Measurements from ENCODE around the gene SIX1.

SIX1 gene

DNA sequence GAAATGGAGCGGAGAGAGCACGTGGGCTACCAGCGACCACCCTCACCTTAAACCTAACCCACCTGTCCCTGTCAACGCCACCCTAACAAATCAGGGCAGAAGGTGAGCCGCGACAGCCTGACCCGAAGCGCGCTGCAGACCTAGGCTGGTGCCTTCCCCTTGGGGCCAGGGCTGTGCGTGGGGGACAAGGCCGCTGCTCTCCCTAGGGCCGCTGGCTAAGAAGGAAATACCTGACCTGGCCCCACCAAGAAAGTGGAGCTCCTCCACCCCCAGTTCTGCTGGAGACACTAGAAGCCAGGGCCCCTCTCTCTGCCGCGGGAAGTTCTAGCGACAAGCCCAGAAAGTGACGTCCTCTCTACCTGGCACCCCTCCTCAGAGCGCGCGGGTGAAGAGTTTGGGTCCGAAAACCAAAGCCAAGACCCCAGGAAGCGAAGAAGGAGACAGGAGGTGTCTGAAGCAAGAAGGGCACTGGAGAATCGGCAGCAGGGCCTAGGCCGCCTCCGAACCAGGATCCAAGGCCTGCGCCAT, 7.5 kb downstream of the SIX1 start:
- DNase-seq: no peak

DNA sequence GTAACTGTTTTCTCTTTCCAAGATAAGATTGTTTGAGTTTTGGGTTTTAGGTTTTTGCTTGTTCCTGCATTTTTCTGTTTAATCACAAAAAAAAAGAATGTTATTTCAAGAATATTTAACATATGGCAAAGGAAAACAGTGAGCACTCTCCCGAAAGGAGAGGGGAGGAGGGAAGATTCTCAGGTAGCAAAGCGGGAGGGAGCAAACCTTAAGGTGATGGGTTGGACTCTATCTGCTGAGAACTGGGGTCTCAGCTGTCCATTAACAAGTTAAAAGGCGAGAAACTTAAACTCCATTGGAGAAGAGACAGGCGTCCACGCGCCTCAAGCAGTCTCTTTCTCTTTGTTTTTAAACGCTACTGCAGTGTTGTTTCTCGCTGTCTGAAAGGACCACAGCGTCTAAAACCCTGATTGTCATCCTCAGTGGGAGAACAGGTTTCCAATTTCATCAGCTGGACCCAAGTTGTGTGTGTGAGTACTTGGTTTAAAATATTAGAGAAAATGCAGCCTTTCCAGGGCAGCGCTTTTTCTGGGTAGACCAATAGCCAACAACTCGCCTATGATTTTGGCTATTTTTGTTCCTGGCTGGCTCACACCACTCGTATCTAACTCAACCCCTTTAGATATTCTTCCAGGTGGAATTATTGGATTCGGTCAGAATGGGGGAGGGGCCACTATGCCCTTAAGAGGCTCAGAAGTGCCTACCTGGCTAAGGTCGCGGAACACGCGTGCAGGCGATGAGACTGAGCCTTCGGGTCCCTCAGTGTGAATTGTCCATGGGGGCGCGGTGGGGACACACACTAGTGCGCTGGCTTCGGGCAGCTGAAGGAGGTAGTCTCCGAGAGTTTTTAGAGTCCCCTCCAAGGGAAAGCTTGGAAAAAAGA, 8.2 kb downstream of the SIX1 start:
- DNase-seq: no peak

DNA sequence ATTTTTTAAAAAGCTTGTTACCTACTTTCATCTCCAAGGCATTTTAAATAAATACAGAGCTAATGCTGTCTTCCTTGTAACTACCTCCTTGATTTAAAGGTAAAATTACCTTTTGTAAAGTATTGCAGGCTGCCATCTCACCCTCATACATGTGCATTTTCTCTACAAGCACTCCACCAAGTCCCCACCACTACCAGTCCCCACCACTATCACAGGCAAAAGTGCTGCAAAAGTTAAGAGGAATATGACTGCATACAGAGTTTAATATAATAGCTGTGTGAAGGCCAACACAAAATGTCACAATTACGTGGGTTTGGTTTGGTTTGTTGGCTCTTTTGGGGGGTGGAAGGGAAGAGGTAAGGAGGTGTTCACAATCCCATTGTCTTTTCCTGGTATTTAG, 9.6 kb downstream of the SIX1 start:
- DNase-seq: no peak

DNA sequence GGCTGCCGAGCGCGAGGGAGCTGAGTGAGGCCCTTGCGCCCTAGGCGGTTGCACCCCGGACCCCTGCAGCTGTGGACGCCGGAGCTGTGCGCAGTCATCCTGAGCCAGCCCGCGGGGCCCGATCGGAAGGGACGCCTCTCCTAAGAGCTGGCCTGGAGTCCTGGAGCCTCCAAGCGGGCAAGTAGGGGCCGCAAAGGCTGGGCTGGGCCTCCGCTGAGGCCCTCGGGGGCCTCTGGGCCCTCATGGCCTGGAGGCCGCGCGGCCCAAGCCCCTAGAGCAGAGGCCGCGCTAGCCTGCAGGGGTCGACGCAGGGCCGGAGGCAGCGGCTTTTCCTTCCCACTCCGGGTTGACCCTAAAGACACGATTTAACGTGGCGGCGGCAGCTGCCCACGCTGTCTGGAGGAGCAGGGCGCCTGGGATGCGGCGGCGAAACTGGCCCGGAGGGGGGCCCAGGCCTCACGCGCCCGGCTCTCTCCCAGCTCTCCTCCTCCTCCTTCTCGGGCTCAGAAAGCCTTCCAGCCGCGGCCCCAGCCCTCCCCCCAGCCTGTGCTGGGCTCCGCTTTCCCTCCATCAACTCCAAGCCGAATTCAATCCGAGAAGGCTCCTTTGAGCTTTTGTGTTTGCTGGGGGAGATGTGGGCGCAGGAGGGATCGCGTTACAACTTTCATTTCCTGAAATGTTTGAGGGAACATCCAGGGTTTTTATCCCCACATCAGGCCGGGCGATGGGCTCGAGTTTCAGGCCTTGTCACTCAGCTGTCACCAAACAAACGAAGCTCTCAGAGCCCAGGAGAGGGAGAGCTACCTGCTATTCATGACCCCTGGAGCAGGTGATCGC, 11.6 kb downstream of the SIX1 start:
- no peak for DNase-seq

DNA sequence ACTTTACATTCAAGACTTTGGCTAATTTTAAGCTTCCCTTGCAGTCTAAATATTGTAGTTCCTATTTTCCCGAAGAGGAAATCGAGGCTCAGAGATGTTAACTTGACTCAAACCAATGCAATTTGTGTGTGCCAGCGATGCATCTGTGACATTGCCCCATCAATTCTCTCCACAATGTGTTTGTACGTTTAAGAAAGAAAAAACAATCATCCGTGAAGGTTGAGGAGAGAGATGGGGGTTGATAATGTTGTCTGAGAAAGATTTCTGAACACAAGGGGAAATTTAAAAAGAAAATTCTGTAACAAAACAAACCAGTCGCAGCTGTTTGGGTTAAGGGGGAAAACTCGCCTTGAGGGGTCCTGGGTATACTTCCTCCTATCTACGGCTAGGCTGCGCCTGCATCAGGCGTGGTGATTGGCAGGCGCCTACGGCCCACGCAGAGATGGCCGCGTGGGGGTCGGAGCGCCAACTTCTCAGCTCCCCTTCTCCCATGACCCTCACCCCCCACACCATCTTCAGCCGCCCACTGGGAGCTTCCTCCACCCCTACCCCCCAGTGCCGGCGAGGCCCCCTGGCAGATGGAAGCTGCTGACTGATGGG, 12.3 kb downstream of the SIX1 start:
- DNase-seq: no peak

DNA sequence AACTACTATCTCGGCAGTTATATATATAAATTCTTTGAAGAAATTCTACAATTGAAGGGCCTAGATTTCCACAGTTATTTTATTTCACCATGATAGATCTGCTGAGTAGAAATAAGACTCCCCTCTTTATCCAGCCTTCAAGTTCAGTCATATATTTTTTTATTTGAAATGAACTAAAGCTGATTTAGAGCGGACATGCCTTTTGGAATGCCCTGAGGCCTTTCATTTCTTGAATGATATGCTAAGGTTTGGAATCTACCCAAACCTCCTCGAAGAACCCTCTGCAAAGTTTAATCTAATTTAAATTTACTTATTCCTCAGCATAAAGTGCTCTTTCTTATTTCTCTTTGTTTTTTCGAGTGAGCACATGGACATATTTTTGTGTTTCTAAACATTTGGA, 15.1 kb downstream of the SIX1 start:
- no peak for DNase-seq

DNA sequence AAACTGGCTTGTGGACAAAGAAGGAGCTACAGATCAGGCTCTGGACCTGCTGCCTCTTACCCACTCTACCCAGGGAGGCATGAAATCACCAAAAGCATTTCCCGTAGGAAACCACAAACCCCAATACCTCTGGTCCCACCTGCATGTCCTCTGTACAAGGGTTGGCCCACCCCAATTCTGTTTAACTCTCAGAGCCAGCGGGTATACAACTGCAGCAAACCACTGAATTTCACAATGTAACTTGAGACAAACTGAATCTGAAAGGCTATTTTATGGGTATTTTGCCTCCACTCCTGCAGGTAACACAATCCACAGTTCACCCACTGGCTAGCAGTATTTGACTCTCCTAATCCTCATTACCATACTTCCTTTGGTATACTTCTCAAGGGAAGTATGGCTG, 16.5 kb downstream of the SIX1 start:
- no peak for DNase-seq

DNA sequence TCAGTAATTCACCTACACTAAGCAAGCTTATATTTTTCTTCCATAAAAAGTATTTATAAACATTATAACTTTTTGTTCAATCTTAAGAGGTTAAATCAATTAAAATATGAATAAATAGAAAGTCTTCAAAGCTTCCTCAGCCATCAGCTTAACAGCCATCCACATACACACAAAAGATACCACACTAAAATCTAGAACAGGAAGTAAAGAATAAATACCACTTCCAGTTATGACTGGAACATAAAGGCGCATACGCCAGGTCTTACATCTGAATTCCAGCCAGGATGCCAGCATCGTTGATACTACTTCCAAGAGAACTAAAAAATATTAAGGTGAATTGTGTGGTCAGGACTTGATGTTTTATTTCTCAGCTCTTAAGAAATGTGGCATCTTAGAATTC, 17.0 kb downstream of the SIX1 start:
- no peak for DNase-seq

DNA sequence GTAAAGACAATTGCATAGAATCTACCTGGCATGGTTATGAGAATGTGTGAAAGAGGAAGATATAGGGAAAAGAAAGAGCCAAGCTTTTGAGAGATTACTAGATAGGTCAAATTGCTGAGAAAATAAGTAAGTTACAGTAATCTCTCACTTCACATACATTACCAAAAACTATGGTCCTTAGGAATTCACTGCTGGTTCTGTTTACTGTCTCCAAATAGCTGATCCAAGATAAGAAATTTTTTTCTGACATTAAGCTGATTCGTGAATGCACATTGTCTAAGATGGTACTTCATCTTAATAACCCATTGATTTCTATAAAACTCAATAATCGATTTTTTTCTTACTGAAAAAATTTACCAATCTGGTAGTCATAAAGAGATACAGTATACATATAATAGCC, 17.4 kb downstream of the SIX1 start:
- DNase-seq: no peak

DNA sequence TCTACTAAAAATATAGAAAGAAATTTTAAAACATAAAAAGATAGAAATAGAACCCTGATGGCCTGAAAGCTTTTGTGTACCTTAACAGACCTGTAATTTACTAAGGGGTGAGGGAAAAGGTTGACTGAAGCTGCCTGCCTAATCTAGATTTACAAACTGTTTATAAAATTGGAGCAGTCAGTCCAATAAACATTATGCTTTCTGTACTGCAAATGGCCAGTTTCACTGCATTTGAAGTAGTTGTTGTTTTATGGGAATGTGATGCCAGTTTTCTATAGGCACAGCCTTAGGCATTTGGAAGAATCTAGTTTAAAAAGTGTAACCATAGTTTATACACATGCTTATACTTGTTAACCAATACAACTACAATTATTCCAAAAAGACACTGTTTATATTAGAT, 19.1 kb downstream of the SIX1 start:
- DNase-seq: no peak

DNA sequence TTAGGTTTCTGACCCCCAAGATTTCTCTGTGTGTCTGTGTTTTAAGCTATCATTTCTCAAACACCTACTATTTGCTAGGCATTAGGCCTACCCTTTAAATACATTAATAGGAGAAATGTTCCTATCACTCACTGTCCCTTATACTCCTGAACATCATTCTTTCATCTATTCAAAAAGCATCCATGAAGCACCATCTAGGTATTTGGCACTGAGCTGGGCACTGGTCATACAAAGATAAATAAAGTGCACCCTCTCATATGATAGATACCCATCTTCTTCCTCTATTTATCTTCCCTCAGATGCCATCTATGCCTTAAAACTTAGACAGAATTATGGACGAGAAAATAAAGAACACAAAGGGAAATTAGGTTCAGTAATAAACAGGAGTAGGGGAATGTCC, 20.4 kb downstream of the SIX1 start:
- DNase-seq: no peak

DNA sequence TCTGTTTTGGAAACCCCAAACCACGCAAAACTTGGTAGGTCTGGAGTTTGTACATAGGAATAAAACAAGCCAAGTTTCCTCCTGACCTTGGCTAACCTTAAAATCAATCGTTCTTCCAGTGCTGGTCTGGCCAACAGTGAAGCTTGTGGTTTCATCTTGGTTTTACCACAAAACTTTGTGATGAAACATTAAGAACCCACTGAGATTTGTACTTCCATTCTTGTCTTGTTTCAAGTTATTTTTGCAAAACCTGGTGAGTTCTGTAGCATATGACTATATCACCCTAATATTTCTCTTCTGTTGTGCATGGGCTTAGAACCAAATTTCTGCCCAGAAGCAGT, 26.4 kb downstream of the SIX1 start:
- DNase-seq: no peak

DNA sequence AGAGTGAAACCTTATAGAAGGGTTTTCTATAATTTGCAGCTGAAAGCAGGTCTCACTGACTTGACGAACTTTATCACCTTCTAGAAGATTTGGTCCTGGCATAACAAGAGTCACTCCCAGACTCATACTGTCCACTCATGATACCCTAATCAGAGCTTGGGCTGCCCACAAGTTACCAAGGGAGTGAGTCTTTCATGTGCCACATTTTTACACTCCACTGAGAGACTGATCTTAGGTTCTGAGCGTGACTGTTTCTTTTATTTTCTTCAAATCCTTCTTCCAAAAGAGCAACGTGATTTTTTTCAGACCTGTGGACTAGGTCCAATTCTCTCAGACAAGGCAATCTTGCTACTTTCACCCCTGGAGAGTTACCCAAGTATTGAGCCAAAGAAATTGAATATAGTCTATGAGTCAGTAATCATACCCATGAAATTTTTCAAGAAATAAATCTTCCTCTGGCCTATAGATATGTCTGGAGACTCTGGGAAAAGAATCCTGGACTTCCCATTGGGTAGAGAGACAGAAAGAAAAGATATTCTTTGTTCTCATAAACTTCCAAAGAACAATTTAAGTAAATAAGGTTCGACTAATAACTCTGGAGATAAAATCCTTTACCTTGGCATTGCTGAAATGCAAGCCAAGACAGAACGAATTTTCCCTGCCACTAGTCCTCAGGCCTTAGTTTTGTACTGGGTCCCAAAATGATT, 26.9 kb downstream of the SIX1 start:
- DNase-seq: no peak

DNA sequence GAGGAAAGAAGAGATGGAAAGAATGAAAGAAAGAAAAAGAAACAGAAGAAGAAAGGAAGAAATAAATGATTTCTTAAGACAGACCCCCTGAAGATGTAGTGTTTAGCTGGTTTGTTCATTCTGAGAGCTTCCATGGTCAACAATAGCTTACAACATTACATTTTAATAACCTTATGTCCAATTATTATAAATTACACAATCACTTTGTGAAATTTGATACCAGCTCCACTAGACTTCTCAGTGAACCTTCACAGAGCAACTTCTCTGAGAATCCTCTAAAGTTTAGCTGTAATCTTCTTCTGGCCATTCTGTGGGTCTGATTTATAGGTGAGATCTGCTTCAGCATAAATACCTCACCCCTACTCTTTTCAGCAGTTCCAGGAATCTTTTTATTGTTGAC, 27.9 kb downstream of the SIX1 start:
- peak; percentile 11 to 42 for DNase-seq

DNA sequence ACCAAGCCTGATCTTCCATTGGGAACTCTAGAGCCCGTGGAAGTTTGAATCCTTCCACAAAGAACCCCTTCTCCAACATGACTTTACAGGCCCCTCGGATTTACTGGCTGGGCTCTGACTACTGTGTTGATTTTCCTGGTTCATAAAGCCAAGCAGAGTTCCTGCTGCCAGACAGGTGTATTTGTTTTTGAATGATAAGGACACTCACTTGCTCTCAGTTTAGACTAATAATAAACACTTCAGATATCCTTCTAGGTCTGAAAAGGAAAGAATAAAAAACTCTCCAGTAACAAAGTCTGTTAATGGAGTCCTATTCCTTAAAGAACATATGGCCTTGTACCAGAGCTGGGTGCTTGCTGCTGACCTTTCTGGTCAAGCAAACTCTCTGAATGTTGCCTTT, 31.0 kb downstream of the SIX1 start:
- DNase-seq: no peak

DNA sequence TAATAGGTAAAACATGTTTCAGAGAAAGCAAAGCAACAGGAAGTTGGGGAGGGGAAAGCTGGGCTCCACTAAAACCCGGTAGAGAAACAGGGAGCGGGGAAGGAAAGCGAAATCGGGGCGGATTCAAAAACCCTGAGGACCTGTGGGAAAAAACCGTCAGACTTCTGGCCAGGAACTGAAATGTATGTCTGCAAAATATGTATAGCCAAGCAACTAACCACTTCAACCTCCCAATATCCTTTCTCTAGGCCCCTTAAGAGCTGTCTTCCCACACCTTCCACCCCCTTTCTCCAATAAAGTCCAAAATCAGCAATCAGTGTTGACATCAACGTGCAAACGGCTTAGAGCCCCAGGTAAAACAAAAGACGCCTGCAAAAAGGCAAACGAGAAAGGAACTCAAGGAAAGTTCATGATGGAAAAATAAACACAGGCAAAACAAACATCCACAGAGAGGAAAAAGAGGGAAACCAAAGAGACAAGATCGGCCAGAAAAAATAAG, 32.8 kb downstream of the SIX1 start:
- DNase-seq: no peak

DNA sequence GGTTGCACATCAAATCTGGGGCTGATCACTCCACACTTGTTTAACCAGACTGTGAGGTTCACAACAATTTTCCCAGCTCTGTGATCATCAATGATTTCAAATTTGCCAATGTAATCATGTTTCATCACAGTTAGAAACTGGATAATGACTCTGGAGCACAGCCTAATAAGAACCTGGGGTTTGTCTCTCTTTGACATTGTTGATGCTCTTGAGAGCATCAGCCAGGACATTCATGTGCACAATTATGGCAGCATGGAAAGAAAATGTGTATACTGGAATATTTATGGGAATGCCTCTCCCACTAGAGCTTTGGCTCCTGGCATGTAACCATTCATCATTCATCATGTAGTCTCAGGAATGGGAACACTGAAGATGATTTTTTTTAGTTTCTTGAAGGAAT, 47.0 kb downstream of the SIX1 start:
- DNase-seq: no peak

DNA sequence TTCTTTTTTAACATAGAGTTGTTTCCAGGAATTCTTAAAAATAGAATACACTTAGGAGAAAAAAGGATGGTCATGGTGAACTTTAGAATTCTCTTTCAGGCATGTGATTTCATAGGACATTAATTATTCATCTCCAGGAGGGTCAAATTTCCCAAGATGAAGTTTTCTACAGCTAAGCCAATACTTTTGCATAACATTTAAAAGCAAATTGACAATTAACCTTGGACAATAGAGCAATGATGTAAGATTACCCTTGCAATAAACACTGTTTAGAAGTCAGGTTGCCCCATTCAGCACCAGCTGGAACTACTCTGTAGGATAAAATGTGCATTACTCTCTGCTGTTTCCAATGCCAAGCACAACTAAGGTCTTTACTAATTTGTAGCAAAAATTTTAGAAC, 49.5 kb downstream of the SIX1 start:
- DNase-seq: no peak

DNA sequence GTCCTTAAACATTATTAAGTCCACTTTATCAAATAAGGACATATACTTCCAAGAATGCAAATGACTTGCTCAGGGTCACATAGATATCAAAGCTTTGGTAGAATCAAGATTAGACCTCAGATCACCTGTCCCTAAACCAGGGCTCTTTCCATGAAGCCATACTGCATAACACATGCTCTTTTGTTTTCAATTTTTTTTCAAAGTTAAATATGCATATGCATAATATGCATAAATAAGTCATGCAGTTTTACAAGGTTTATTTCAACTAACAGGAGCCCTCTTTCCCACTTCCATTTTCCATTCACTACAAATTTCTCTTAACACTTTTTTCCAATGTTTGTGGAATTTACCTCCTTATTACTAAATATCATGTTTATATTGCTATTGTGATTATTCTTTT, 53.1 kb downstream of the SIX1 start:
- DNase-seq: no peak

DNA sequence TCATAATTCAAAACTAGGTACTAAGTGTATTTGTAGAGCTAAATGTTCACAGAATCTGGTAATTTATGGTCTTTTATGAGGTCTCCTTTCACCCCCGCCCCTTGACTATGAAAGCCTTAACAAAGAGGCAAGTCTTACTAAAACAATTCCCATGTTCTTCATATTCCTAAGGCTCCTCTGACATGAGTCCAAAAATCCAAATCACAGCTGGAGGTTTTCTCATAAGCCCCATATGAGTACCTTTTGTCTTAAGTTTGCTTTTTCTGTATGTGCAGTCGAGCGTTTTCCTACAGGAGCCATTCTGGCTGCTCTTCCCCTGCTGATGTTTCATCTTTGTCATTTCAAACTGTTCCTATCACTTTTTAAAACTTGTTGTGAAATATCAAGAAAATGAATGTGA, 55.2 kb downstream of the SIX1 start:
- no peak for DNase-seq
